HepG2 (cell line): ENCODE data around the gene PRDM12. TPM values are rescaled to one million over a fixed set of nuclear protein-coding genes. Genes with fewer than 3 reads are reported as not detected.

Experiments
- ATAC-seq: fragments of 200-7000 bp; cut with Tn5 transposase; 3 replicates; pipeline ENCODE4 v1.9.1; 2020; ENCODE audit warnings: mild to moderate bottlenecking, moderate library complexity
- BruUV-seq: library from RNA; stranded (reverse); fragments of 400-500 nt; replicated peaks from 2 replicates; lab custom pipeline; 2021; lab: Mats Ljungman, UMichigan
- CTCF ChIA-PET: fragments of 300-600 bp; formaldehyde crosslinking; extraction: SDS; loops from one replicate; lab custom pipeline; 2021; ENCODE audit warnings: low total read pairs, inconsistent platforms, low intra/inter-chr PET ratio; lab: Yijun Ruan, JAX
- POLR2A ChIA-PET: fragments of 350-600 bp; sonication (Branson Sonifier 250); formaldehyde crosslinking; loops from one replicate; lab custom pipeline; 2020; ENCODE audit warnings: antibody characterized with exemption, inconsistent platforms; lab: Yijun Ruan, JAX
- DNase-seq: peaks from one replicate; pipeline ENCODE4 v3.0.0-alpha.2; 2015; ENCODE audit warnings: low spot score
- FAIRE-seq: peaks from 3 replicates; lab custom pipeline; 2011; peaks lifted over from hg19 to GRCh38; lab: Jason Lieb, UNC
- H2AFZ ChIP-seq: one replicate; pipeline ENCODE4 v1.6.1; 2011; ENCODE audit warnings: low read length, inconsistent platforms
- H3K27ac ChIP-seq: fragments of 300-600 bp; 3 replicates; pipeline ENCODE4 v1.8.0; 2011; ENCODE audit warnings: mixed run types, mild to moderate bottlenecking, mixed read lengths, low read length, inconsistent platforms; ENCODE audit not compliant: insufficient read depth; ENCODE audit errors: extremely low read length
- H3K27me3 ChIP-seq, 2 experiments: fragments of 200-600 bp in 1 of 2; 2 replicates in 1 of 2; 3 replicates in 1 of 2; pipeline versions ENCODE4 v1.6.0 to v1.8.0; 2011; ENCODE audit warnings: low read length in 2 of 2, mild to moderate bottlenecking in 2 of 2, moderate library complexity in 2 of 2, inconsistent platforms in 1 of 2; ENCODE audit not compliant: insufficient read depth in 2 of 2, control insufficient read depth in 1 of 2
- H3K36me3 ChIP-seq, 2 experiments: fragments of 200-600 bp in 1 of 2; replicated peaks in 1 of 2; 2 replicates in 1 of 2; 3 replicates in 1 of 2; pipeline versions ENCODE4 v1.5.1 to v1.8.0; 2011; ENCODE audit warnings: low read length in 2 of 2, inconsistent platforms in 1 of 2; ENCODE audit not compliant: insufficient read depth in 2 of 2, control insufficient read depth in 1 of 2
- H3K4me1 ChIP-seq: 2 replicates; pipeline ENCODE4 v1.5.1; 2012; ENCODE audit warnings: low read length, inconsistent platforms; ENCODE audit not compliant: insufficient read depth
- H3K4me2 ChIP-seq: 2 replicates; pipeline ENCODE4 v1.6.0; 2011; ENCODE audit warnings: low read depth, low read length, inconsistent platforms
- H3K4me3 ChIP-seq, 3 experiments: fragments of 200-600 bp in 1 of 3; sonication (generic), shearing (Covaris generic) in 1 of 3; replicated peaks in 1 of 3; 2 replicates each; pipeline ENCODE4 v1.5.1; 2011 to 2016; ENCODE audit warnings: low read length in 3 of 3, inconsistent platforms in 2 of 3, low read depth in 2 of 3, mild to moderate bottlenecking in 2 of 3, control low read depth in 1 of 3, mixed read lengths in 1 of 3; ENCODE audit not compliant: insufficient read depth in 1 of 3
- H3K79me2 ChIP-seq: one replicate; pipeline ENCODE4 v1.6.1; 2011; ENCODE audit warnings: low read length, inconsistent platforms; ENCODE audit not compliant: insufficient read depth
- H3K9ac ChIP-seq: 2 replicates; pipeline ENCODE4 v1.6.0; 2011; ENCODE audit warnings: mild to moderate bottlenecking, low read depth, low read length, inconsistent platforms; ENCODE audit not compliant: insufficient read depth
- H3K9me3 ChIP-seq: 2 replicates; pipeline ENCODE4 v1.5.1; 2012; ENCODE audit warnings: mild to moderate bottlenecking, low read length
- H4K20me1 ChIP-seq: 2 replicates; pipeline ENCODE4 v1.6.0; 2011; ENCODE audit warnings: inconsistent platforms, mild to moderate bottlenecking, low read length, moderate library complexity; ENCODE audit not compliant: insufficient read depth
- GATAD1 ChIP-seq: IDR thresholded peaks from 2 replicates; pipeline ENCODE4 v1.6.1; 2016; ENCODE audit warnings: missing genetic modification reagents, missing compliant biosample characterization
- HHEX ChIP-seq: IDR thresholded peaks from 2 replicates; pipeline ENCODE4 v1.6.1; 2016; ENCODE audit warnings: control low read depth
- HNF4A ChIP-seq: sonication (generic); formaldehyde crosslinking; IDR thresholded peaks from 2 replicates; pipeline ENCODE4 v1.4.0; 2020; ENCODE audit warnings: missing genetic modification reagents
- HOXA9 ChIP-seq: sonication (generic); formaldehyde crosslinking; IDR thresholded peaks from 2 replicates; pipeline ENCODE4 v1.8.1; 2022; ENCODE audit warnings: missing genetic modification reagents, mild to moderate bottlenecking, moderate library complexity, borderline replicate concordance
- KAT7 ChIP-seq: IDR thresholded peaks from 2 replicates; pipeline ENCODE4 v1.6.1; 2018; ENCODE audit warnings: borderline replicate concordance, missing compliant biosample characterization
- KLF12 ChIP-seq: sonication (generic); formaldehyde crosslinking; IDR thresholded peaks from 2 replicates; pipeline ENCODE4 v1.4.0; 2020; ENCODE audit warnings: missing genetic modification reagents, borderline replicate concordance
- NFE2L1 ChIP-seq: sonication (generic); formaldehyde crosslinking; IDR thresholded peaks from 2 replicates; pipeline ENCODE4 v1.4.0; 2020; ENCODE audit warnings: missing genetic modification reagents, mild to moderate bottlenecking, borderline replicate concordance
- NR2F6 ChIP-seq, 2 experiments: IDR thresholded peaks; 2 replicates each; pipeline ENCODE4 v1.6.1; 2016; ENCODE audit warnings: antibody characterized with exemption in 1 of 2, mild to moderate bottlenecking in 1 of 2
- PHF21A ChIP-seq: sonication (generic); formaldehyde crosslinking; IDR thresholded peaks from 2 replicates; pipeline ENCODE4 v1.5.0; 2020; ENCODE audit warnings: mild to moderate bottlenecking, missing genetic modification reagents
- RNF2 ChIP-seq: fragments of 450-650 bp; conservative IDR thresholded peaks from 2 replicates; pipeline ENCODE4 v1.6.1; 2016; ENCODE audit warnings: low read depth
- SMAD1 ChIP-seq: sonication (generic); formaldehyde crosslinking; IDR thresholded peaks from 2 replicates; pipeline ENCODE4 v1.4.0; 2020; ENCODE audit warnings: missing genetic modification reagents, low read depth, mild to moderate bottlenecking, borderline replicate concordance
- SP2 ChIP-seq: sonication (generic); formaldehyde crosslinking; IDR thresholded peaks from 2 replicates; pipeline ENCODE4 v1.5.1; 2020; ENCODE audit warnings: mild to moderate bottlenecking, missing genetic modification reagents
- TBL1XR1 ChIP-seq: fragments of 150-350 bp; IDR thresholded peaks from 2 replicates; pipeline ENCODE4 v1.6.1; 2014; ENCODE audit warnings: borderline replicate concordance, low read length; ENCODE audit not compliant: partially characterized antibody
- ZBTB38 ChIP-seq: sonication (generic); formaldehyde crosslinking; IDR thresholded peaks from 2 replicates; pipeline ENCODE4 v1.5.1; 2020; ENCODE audit warnings: mild to moderate bottlenecking, missing genetic modification reagents
- ZNF136 ChIP-seq: sonication (generic); formaldehyde crosslinking; IDR thresholded peaks from 2 replicates; pipeline ENCODE4 v1.8.1; 2022; ENCODE audit warnings: low read depth, mild to moderate bottlenecking, moderate library complexity, missing genetic modification reagents
- ZNF143 ChIP-seq: sonication (generic); formaldehyde crosslinking; IDR thresholded peaks from 2 replicates; pipeline ENCODE4 v1.4.0; 2020; ENCODE audit warnings: missing genetic modification reagents
- ZNF382 ChIP-seq: sonication (generic); formaldehyde crosslinking; IDR thresholded peaks from 2 replicates; pipeline ENCODE4 v1.5.0; 2020; ENCODE audit warnings: missing genetic modification reagents, mild to moderate bottlenecking, borderline replicate concordance
- WGBS: methylation state at CpG from one replicate; pipeline ENCODE4 v1.1.6; 2017; ENCODE audit warnings: low lambda C conversion rate; 5-methylcytosine and 5-hydroxymethylcytosine counted together
- in situ Hi-C: cut with HindIII; loops from 2 replicates; pipeline ENCODE4 v1.10.0; 2017; ENCODE audit warnings: low pct_unique_long_range_greater_than_20kb; ENCODE audit not compliant: extremely low pct_ligation_motif_present
- intact Hi-C: fragments of 100-400 bp; cut with micrococcal nuclease; formaldehyde crosslinking; loops from one replicate; pipeline ENCODE4 v1.10.0; 2022; ENCODE audit not compliant: unreplicated experiment
- polyA plus RNA-seq, 8 experiments: library from polyadenylated mRNA; depleted of rRNA in 3 of 8; stranded (reverse) in 7 of 8; unstranded in 1 of 8; fragments of >200 nt; fragmentation: Illumina TruSeq in 4 of 8; extraction: Trizol in 4 of 8; gene quantifications; 2 replicates each; pipeline versions ENCODE4 v1.2.1 to v1.2.3, GENCODE V29; 2011 to 2016; ENCODE audit warnings: low read depth in 4 of 8, missing spikeins in 1 of 8, mixed read lengths in 1 of 8; ENCODE audit not compliant: insufficient read depth in 1 of 8
- total RNA-seq, 5 experiments: library from RNA; depleted of rRNA; stranded (reverse); fragments of >200 nt; fragmentation: Illumina TruSeq; extraction: Trizol; gene quantifications; 2 replicates each; pipeline ENCODE4 v1.2.3, GENCODE V29; 2016; ENCODE audit warnings: low read depth in 1 of 5
- TF ChIP-seq, protein P1 (sequence below): sonication (generic); formaldehyde crosslinking; IDR thresholded peaks from 2 replicates; pipeline ENCODE4 v1.5.0; 2020; ENCODE audit warnings: mild to moderate bottlenecking, missing genetic modification reagents
- TF ChIP-seq, protein P2 (sequence below): fragments of 450-650 bp; IDR thresholded peaks from 2 replicates; pipeline ENCODE4 v1.6.1; 2017; ENCODE audit warnings: mild to moderate bottlenecking

PRDM12 gene
- total and polyA plus RNA-seq, 2 of the 13 experiments (the other 11 are each of a cell fraction or from before 2014, with no cell fraction given) = 0.04 to 0.07 TPM

DNA sequence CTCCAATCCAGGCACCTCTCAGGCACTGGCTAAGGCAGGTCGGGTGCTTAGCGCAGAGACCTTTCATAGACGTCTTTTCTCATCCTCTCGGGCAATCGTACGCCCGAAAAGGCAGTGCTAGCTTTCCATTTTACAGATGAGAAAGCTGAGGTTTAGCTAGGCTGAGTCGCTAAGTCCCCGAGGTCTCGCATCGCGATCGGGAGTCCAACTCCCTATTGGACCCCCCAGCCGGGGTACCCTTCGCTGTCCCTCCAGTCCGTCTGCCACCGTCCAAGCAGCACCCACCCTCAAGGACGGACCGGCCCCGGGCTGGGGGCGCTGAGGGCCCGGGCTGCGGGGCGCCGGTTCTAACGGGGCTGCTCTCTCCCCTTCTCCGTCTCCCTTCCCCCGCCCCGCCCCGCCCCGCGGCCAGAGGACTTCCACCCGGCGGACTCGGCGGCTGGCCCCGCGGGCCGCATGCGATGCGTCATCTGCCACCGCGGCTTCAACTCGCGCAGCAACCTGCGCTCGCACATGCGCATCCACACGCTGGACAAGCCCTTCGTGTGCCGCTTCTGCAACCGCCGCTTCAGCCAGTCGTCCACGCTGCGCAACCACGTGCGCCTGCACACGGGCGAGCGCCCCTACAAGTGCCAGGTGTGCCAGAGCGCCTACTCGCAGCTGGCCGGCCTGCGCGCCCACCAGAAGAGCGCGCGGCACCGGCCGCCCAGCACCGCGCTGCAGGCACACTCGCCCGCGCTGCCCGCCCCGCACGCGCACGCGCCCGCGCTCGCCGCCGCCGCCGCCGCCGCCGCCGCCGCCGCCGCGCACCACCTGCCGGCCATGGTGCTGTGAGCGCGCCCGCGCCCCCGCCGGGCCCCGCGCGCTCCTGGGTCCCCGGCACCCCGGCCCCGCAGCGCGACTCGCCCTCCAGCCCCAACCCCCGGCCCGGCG lies 16.7 kb downstream of the PRDM12 start:
- Histone ChIP-seq H2AFZ (no peak overlapping the region), H3K9ac (peak overlapping the region; percentile 54; the same call in 1 of the 2 replicates), H4K20me1 (no peaks in the 10 kb centered on the region), H3K4me1 (peaks cover 22% of the 10 kb centered on the region), H3K27ac (no peak overlapping the region), H3K4me3 (peak overlapping the region; percentile 55 to 76 (median 62); a peak in 5 of 6 replicates), H3K9me3 (peaks cover 8% of the 10 kb centered on the region), H3K27me3 (peaks cover 2 to 25% of the 10 kb centered on the region in 2 experiments; a peak in 3 of 5 replicates), H3K36me3 (no peaks in the 10 kb centered on the region), H3K4me2 (peak overlapping the region; percentile 100), H3K79me2 (no peaks in the 10 kb centered on the region)
- peak; percentile 54 for ATAC-seq
- in situ Hi-C loops (loop anchor here (5.0 kb wide), 1 partner anchor 229 kb away; no protein-coding TSS in a partner anchor), intact Hi-C loops (loop anchor here (10.0 kb wide), 1 partner anchor 86 kb away; no protein-coding TSS in a partner anchor)
- WGBS = 15% methylated on average over 12 of the region's 116 CpGs
- ChIA-PET CTCF (no interaction called here), POLR2A (interaction anchor here (1.4 to 2.3 kb wide), 3 partner anchors 9 to 183 kb away, joined by 3 to 8 read pairs (median 6); no protein-coding TSS in a partner anchor)
- DNase-seq = peak; percentile 70
- BruUV-seq = no TSS peak
- FAIRE-seq = no peak
- TF ChIP-seq KLF12 (CRISPR knock-in tag) (peak; percentile 67; the same call in 1 of the 2 replicates), PHF21A (CRISPR knock-in tag) (no peak), ZNF143 (CRISPR knock-in tag) (peak; percentile 59; the same call in 1 of the 2 replicates), KAT7 (no peak), ZNF136 (CRISPR knock-in tag) (no peak), SP2 (no peak), RNF2 (peak; percentile 87), HNF4A (CRISPR knock-in tag) (no peak), NFE2L1 (CRISPR knock-in tag) (no peak), ZBTB38 (CRISPR knock-in tag) (peak; percentile 59; the same call in 1 of the 2 replicates), TBL1XR1 (no peak), GATAD1 (CRISPR knock-in tag) (peak; percentile 65), HOXA9 (CRISPR knock-in tag) (peak; percentile 79; the same call in 1 of the 2 replicates), ZNF382 (CRISPR knock-in tag) (no peak), NR2F6 (IDR thresholded peaks at IDR 0.05) (no peak), NR2F6 (CRISPR knock-in tag; IDR thresholded peaks at IDR 0.05) (peak; percentile 23; the same call in 1 of the 2 replicates), HHEX (CRISPR knock-in tag) (no peak), SMAD1 (CRISPR knock-in tag) (no peak)
- TF ChIP-seq, protein P1, sequence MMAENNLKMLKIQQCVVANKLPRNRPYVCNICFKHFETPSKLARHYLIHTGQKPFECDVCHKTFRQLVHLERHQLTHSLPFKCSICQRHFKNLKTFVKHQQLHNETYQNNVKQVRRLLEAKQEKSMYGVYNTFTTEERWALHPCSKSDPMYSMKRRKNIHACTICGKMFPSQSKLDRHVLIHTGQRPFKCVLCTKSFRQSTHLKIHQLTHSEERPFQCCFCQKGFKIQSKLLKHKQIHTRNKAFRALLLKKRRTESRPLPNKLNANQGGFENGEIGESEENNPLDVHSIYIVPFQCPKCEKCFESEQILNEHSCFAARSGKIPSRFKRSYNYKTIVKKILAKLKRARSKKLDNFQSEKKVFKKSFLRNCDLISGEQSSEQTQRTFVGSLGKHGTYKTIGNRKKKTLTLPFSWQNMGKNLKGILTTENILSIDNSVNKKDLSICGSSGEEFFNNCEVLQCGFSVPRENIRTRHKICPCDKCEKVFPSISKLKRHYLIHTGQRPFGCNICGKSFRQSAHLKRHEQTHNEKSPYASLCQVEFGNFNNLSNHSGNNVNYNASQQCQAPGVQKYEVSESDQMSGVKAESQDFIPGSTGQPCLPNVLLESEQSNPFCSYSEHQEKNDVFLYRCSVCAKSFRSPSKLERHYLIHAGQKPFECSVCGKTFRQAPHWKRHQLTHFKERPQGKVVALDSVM (CRISPR knock-in tag) = no peak
- TF ChIP-seq, protein P2, sequence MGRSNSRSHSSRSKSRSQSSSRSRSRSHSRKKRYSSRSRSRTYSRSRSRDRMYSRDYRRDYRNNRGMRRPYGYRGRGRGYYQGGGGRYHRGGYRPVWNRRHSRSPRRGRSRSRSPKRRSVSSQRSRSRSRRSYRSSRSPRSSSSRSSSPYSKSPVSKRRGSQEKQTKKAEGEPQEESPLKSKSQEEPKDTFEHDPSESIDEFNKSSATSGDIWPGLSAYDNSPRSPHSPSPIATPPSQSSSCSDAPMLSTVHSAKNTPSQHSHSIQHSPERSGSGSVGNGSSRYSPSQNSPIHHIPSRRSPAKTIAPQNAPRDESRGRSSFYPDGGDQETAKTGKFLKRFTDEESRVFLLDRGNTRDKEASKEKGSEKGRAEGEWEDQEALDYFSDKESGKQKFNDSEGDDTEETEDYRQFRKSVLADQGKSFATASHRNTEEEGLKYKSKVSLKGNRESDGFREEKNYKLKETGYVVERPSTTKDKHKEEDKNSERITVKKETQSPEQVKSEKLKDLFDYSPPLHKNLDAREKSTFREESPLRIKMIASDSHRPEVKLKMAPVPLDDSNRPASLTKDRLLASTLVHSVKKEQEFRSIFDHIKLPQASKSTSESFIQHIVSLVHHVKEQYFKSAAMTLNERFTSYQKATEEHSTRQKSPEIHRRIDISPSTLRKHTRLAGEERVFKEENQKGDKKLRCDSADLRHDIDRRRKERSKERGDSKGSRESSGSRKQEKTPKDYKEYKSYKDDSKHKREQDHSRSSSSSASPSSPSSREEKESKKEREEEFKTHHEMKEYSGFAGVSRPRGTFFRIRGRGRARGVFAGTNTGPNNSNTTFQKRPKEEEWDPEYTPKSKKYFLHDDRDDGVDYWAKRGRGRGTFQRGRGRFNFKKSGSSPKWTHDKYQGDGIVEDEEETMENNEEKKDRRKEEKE = no peak
